GM12891 (cell line): ENCODE data around the gene TEKT3.

Experiments
- DNase-seq: peaks from one replicate; pipeline ENCODE4 v3.0.0; 2011; ENCODE audit warnings: low spot score; ENCODE audit not compliant: insufficient read length
- FAIRE-seq: peaks from 2 replicates; lab custom pipeline; 2011; peaks lifted over from hg19 to GRCh38; lab: Jason Lieb, UNC
- PAX5 ChIP-seq: IDR thresholded peaks from 2 replicates; pipeline ENCODE4 v1.6.1; 2011; ENCODE audit warnings: low read length, moderate library complexity, mild to moderate bottlenecking; ENCODE audit not compliant: insufficient read depth, severe bottlenecking
- POLR2A ChIP-seq: IDR thresholded peaks from 2 replicates; pipeline ENCODE4 v1.6.1; 2011; ENCODE audit warnings: low read depth, low read length, control low read depth
- POLR2AphosphoS5 ChIP-seq: IDR thresholded peaks from 2 replicates; pipeline ENCODE4 v1.6.1; 2011; ENCODE audit warnings: low read depth, low read length, control low read depth
- POU2F2 ChIP-seq: IDR thresholded peaks from 2 replicates; pipeline ENCODE4 v1.6.1; 2011; ENCODE audit warnings: low read depth, mild to moderate bottlenecking, control low read depth, low read length, moderate library complexity
- SPI1 ChIP-seq: IDR thresholded peaks from 2 replicates; pipeline ENCODE4 v1.6.1; 2011; ENCODE audit warnings: low read depth, low read length, control low read depth
- TAF1 ChIP-seq: IDR thresholded peaks from 2 replicates; pipeline ENCODE4 v1.6.1; 2011; ENCODE audit warnings: low read depth, low read length, control low read depth

The TEKT3 gene

DNA sequence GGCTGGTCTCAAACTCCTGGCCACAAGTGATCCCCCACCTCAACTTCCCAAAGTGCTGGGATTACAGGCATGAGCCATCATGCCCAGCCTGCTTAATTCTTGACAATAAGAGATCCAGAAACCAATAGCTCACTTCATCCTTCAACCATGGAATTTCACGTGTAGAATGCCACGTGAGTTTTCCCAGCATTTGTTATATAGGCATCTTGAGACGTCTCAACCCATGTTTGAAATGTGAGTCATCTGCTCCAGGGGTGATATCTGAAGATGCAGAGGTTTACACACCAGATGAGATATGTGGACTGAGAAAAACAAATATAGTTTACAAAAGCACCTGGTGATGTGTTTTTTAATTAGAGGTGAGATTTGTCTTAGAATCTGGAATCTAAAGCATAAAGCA lies 7.1 kb downstream of the TEKT3 start:
- FAIRE-seq (no peak), DNase-seq (no peak)
- TF ChIP-seq PAX5 (no peak), TAF1 (no peak), POLR2AphosphoS5 (no peak), POU2F2 (no peak), POLR2A (no peak), SPI1 (no peak)

- TF ChIP-seq POLR2A (no peak), POU2F2 (no peak), POLR2AphosphoS5 (no peak), SPI1 (no peak), TAF1 (no peak), PAX5 (no peak)
- FAIRE-seq (no peak), DNase-seq (no peak)
Observed at GRCh38 chr17:15332338-15332737, 9.1 kb downstream of the TEKT3 start.

GRCh38 chr17:15323131-15323530 lies 18.3 kb downstream of the TEKT3 start:
- TF ChIP-seq SPI1 (no peak), POLR2A (no peak)
- DNase-seq (no peak), FAIRE-seq (no peak)

GRCh38 chr17:15321556-15322251 lies 19.7 kb downstream of the TEKT3 start:
- TF ChIP-seq POLR2A (no peak), PAX5 (no peak), POU2F2 (no peak), SPI1 (no peak), POLR2AphosphoS5 (no peak), TAF1 (no peak)
- FAIRE-seq (no peak), DNase-seq (no peak)

DNA sequence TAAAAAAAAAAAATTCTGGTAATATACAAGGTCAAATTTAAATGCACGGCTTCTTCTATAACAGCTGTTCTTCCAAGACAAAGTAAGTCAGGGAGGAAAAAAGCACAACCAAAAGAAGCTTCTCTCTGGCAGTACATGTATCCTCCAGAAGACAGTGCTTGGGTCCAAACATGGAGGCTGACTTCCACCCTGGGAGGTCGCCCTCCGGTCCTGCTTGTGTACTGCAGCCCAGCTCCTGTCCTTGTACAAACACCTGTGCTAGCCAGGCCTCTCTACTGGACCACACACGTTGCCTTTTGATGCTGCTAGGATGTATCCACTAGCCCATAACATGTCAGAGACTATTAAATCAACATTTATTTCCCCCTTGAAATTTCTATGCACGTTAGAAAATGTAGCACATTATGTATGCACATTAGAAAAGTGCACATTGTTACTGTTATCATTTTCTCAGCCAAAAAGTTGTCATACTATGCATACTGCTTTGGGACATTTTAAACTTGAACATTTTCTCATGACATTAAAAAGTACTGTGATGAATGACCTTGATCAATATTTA lies 21.9 kb downstream of the TEKT3 start:
- DNase-seq: no peak
- no peak for FAIRE-seq
- TF ChIP-seq SPI1 (no peak), TAF1 (no peak), POU2F2 (no peak), PAX5 (no peak), POLR2A (no peak), POLR2AphosphoS5 (no peak)

DNA sequence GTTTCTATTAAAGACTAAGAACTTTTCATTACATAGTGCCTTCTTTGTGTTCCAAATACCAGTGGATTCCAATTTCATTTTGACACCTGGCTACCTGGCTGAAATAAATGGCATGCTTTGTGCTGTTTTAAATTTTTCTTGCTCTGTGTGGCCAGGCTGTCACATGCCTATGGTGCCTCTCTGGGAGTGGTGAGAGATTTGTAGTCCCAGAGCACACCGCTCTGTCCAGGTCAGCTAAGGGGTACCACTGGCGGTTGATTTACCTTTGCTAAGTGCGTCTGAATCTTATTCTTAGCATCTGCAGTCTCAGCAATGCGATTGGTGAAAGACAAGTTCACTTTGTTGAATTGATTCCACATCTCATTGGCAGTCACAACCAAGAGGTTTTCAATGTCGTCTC lies 29.4 kb downstream of the TEKT3 start:
- FAIRE-seq: no peak
- TF ChIP-seq SPI1 (no peak), POLR2AphosphoS5 (no peak), TAF1 (no peak), PAX5 (no peak)
- no peak for DNase-seq

- no peak for DNase-seq
- FAIRE-seq: no peak
- TF ChIP-seq POLR2A: no peak
- TF ChIP-seq PAX5: no peak
- no peak for TF ChIP-seq POU2F2
- TF ChIP-seq POLR2AphosphoS5: no peak
- no peak for TF ChIP-seq TAF1
- TF ChIP-seq SPI1: no peak
Observed at GRCh38 chr17:15309793-15310192, 31.6 kb downstream of the TEKT3 start.

GRCh38 chr17:15309236-15309635 lies 32.2 kb downstream of the TEKT3 start:
- TF ChIP-seq POLR2A (no peak), PAX5 (no peak), TAF1 (no peak), POLR2AphosphoS5 (no peak), POU2F2 (no peak), SPI1 (no peak)
- DNase-seq (no peak), FAIRE-seq (no peak)

- no peak for FAIRE-seq
- no peak for DNase-seq
- TF ChIP-seq SPI1: no peak
- TF ChIP-seq POLR2AphosphoS5: no peak
Observed at GRCh38 chr17:15308758-15309157, 32.6 kb downstream of the TEKT3 start.

DNA sequence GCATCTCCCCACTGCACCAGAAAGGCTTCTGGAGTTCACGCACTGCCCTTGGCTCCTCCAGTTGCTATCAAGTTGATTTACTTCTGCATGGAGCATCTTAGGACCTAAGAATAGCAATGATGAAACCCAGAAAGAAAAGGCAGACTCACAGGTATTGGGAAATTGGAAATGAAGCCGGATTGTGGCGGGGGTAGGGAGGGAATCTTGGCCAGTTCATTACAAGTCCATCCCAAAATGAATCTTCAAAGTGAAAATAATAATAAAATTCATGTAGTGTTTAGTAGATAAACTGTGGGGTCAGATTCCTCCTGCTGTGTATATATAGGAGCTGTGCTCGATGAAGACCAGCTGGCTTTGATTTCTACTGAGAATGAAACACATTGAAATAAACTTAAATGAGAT lies 33.7 kb downstream of the TEKT3 start:
- TF ChIP-seq POLR2A: no peak
- FAIRE-seq (no peak), DNase-seq (no peak)
